ENCODE measurements around the gene GCFC2.

DNA sequence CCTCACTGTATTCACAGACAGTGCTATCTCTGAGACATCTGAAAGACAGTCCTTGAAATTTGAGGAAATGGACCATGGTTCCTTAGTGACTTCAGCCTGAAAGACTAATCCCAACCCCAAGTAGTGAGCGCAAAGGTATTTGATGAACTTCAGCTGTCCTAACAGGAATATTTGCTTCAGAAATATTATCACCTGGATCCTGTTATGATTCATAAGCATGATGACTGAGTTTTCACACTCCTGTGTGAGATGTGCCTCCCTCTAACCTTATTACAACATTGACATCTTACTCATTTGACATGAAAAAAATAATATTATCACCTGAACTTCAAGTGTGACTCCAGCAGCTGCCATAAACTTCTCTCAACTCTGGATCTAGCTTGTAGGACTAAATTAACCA, 75.8 kb downstream of the GCFC2 start:
- TF ChIP-seq YY1 (IDR thresholded peaks at IDR 0.05; ENCODE audit: insufficient read depth, insufficient read length) = no peak
- TF ChIP-seq SUZ12 (IDR thresholded peaks at IDR 0.05; ENCODE audit: extremely low read depth, insufficient read depth, insufficient read length) = no peak
- no peak for TF ChIP-seq ZNF274 (IDR thresholded peaks at IDR 0.05; ENCODE audit: low read depth, low read length)
